ENCODE results near the gene ARL4A. TPM values are rescaled to one million over a fixed set of nuclear protein-coding genes. Genes with fewer than 3 reads are reported as not detected.
A peak's percentile ranks its signal among the peaks of the same experiment; 100 is the strongest.

ARL4A gene
- total and polyA plus RNA-seq, 2 of the 13 experiments (the other 11 are each of a cell fraction or from before 2014, with no cell fraction given), result 10.8 to 25.6 TPM

DNA sequence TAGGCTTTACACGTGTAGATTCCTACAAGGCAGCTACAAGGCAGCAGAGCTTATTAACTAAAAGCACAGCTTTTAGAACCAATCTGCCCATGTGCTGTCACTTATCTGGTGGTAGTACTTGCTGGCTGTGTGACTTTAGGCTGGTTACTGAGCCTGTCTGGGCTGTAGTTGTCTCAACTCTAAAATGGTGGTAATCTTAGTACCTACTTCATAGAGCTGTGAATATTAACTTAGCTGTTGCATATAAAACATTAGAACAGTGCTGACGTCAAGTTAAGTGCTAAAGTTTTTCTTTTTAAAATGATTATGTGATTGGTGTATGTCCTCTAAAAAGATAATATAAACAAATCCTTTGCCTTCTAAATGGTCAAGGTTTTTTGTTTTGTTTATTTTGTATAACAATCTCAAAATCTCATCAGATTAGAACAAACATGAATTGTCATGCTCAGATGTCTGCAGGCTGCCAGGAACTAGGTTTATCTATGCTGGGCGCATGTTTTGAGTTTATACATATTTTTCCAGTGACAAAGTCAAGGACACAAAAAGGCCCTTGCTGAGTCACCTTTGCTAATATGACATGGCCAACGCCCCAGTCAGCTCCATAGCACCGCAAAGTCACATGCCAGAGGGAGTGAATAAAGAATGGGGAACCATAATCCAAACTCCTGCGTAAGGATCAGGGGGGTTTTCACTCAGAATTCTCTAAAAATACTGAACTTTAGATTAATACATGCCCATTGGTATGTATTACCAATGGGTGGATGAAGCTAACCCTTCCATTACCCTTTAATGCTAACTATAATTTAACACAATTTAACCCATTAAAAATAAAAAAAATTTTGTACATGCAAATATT, 39.8 kb upstream of the ARL4A start (continued):
- peak; percentile 14; the same call in 1 of the 2 replicates for TF ChIP-seq GATA4 (IDR thresholded peaks at IDR 0.05; ENCODE audit: borderline replicate concordance, low read depth)
- TF ChIP-seq, protein P1, sequence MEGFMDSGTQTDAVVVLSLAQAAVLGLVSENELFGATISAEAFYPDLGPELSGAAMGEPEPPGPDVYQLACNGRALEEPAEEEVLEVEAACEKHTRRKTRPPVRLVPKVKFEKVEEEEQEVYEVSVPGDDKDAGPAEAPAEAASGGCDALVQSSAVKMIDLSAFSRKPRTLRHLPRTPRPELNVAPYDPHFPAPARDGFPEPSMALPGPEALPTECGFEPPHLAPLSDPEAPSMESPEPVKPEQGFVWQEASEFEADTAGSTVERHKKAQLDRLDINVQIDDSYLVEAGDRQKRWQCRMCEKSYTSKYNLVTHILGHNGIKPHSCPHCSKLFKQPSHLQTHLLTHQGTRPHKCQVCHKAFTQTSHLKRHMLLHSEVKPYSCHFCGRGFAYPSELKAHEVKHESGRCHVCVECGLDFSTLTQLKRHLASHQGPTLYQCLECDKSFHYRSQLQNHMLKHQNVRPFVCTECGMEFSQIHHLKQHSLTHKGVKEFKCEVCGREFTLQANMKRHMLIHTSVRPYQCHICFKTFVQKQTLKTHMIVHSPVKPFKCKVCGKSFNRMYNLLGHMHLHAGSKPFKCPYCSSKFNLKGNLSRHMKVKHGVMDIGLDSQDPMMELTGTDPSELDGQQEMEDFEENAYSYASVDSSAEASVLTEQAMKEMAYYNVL (CRISPR knock-in tag; IDR thresholded peaks at IDR 0.05; ENCODE audit: borderline replicate concordance), result no peak
- no peak for TF ChIP-seq CENPX (CRISPR knock-in tag; IDR thresholded peaks at IDR 0.05)
- TF ChIP-seq TCF7 (IDR thresholded peaks at IDR 0.05; ENCODE audit: low read depth), result peak; percentile 47; the same call in 1 of the 2 replicates
- 0 out of 2 replicates have a peak, but pooled peaks have one; percentile 25 for TF ChIP-seq HMG20B (CRISPR knock-in tag; conservative IDR thresholded peaks at IDR 0.05)
- TF ChIP-seq, protein P2, sequence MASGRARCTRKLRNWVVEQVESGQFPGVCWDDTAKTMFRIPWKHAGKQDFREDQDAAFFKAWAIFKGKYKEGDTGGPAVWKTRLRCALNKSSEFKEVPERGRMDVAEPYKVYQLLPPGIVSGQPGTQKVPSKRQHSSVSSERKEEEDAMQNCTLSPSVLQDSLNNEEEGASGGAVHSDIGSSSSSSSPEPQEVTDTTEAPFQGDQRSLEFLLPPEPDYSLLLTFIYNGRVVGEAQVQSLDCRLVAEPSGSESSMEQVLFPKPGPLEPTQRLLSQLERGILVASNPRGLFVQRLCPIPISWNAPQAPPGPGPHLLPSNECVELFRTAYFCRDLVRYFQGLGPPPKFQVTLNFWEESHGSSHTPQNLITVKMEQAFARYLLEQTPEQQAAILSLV (CRISPR knock-in tag; IDR thresholded peaks at IDR 0.05; ENCODE audit: borderline replicate concordance), result no peak
- peak; percentile 85 for TF ChIP-seq FOSL1 (CRISPR knock-in tag; IDR thresholded peaks at IDR 0.05; ENCODE audit: borderline replicate concordance)
- TF ChIP-seq ZNF841 (CRISPR knock-in tag; IDR thresholded peaks at IDR 0.05; ENCODE audit: borderline replicate concordance), result no peak
- no peak for TF ChIP-seq PHF21A (CRISPR knock-in tag; IDR thresholded peaks at IDR 0.05)
- TF ChIP-seq KDM5A (IDR thresholded peaks at IDR 0.05; ENCODE audit: borderline replicate concordance, low read length), result no peak
- TF ChIP-seq, protein P3, sequence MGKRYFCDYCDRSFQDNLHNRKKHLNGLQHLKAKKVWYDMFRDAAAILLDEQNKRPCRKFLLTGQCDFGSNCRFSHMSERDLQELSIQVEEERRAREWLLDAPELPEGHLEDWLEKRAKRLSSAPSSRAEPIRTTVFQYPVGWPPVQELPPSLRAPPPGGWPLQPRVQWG (CRISPR knock-in tag; IDR thresholded peaks at IDR 0.05; ENCODE audit: borderline replicate concordance, low read depth), result no peak
- TF ChIP-seq ZBTB21 (CRISPR knock-in tag; IDR thresholded peaks at IDR 0.05), result no peak
- peak; percentile 17 for TF ChIP-seq SKI (IDR thresholded peaks at IDR 0.05; ENCODE audit: partially characterized antibody)
- TF ChIP-seq, protein P4, sequence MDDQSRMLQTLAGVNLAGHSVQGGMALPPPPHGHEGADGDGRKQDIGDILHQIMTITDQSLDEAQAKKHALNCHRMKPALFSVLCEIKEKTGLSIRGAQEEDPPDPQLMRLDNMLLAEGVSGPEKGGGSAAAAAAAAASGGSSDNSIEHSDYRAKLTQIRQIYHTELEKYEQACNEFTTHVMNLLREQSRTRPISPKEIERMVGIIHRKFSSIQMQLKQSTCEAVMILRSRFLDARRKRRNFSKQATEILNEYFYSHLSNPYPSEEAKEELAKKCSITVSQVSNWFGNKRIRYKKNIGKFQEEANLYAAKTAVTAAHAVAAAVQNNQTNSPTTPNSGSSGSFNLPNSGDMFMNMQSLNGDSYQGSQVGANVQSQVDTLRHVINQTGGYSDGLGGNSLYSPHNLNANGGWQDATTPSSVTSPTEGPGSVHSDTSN (CRISPR knock-in tag; IDR thresholded peaks at IDR 0.05; ENCODE audit: borderline replicate concordance), result no peak
- TF ChIP-seq, protein P5, sequence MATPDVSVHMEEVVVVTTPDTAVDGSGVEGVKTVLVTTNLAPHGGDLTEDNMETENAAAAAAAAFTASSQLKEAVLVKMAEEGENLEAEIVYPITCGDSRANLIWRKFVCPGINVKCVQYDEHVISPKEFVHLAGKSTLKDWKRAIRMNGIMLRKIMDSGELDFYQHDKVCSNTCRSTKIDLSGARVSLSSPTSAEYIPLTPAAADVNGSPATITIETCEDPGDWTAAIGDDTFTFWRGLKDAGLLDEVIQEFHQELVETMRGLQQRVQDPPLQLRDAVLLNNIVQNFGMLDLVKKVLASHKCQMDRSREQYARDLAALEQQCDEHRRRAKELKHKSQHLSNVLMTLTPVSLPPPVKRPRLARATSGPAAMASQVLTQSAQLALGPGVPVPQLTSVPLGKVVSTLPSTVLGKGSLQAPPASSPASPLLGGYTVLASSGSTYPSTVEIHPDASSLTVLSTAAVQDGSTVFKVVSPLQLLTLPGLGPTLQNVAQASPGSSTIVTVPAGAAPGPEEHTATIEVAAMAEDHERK (CRISPR knock-in tag; IDR thresholded peaks at IDR 0.05; ENCODE audit: low read depth), result no peak
- no peak for TF ChIP-seq ATF1 (CRISPR knock-in tag; IDR thresholded peaks at IDR 0.05)
- TF ChIP-seq ZBTB7B (CRISPR knock-in tag; IDR thresholded peaks at IDR 0.05), result no peak
- TF ChIP-seq ZNF343 (CRISPR knock-in tag; IDR thresholded peaks at IDR 0.05), result no peak
- no peak for TF ChIP-seq RAD51 (IDR thresholded peaks at IDR 0.05; ENCODE audit: borderline replicate concordance)
- TF ChIP-seq RFX3 (CRISPR knock-in tag; IDR thresholded peaks at IDR 0.05), result no peak
- peak; percentile 70 for TF ChIP-seq KDM1A (CRISPR knock-in tag; IDR thresholded peaks at IDR 0.05)
- no peak for TF ChIP-seq NPAS2 (CRISPR knock-in tag; IDR thresholded peaks at IDR 0.05; ENCODE audit: borderline replicate concordance)
- no peak for TF ChIP-seq CCDC6 (CRISPR knock-in tag; IDR thresholded peaks at IDR 0.05)
- no peak for TF ChIP-seq TOE1 (CRISPR knock-in tag; IDR thresholded peaks at IDR 0.05)
- TF ChIP-seq ZNF143 (CRISPR knock-in tag; IDR thresholded peaks at IDR 0.05), result no peak

Data from HepG2 (cell line).